ENCODE results near the gene HAP1. TPM values are rescaled to one million over a fixed set of nuclear protein-coding genes. Genes with fewer than 3 reads are reported as not detected.
A peak's percentile ranks its signal among the peaks of the same experiment; 100 is the strongest.

HAP1 gene
- total RNA-seq, 2 experiments from 2014 or later: 0.19 to 0.55 TPM

GRCh38 chr17:41691031-41691777, 43.2 kb downstream of the HAP1 start:
- Histone ChIP-seq H3K27ac (ENCODE audit: low read depth, low read length, poor library complexity, severe bottlenecking) (no peak overlapping the region), H3K36me3 (ENCODE audit: insufficient read depth, low read length) (peaks cover 65% of the 10 kb centered on the region), H4K20me1 (ENCODE audit: insufficient read depth, low read length) (peaks cover 23% of the 10 kb centered on the region), H3K9me3 (ENCODE audit: low read length) (no peaks in the 10 kb centered on the region), H2AFZ (ENCODE audit: low read length) (no peak overlapping the region), H3K79me2 (ENCODE audit: insufficient read depth, low read depth, low read length) (peaks cover 28% of the 10 kb centered on the region), H3K4me1 (ENCODE audit: insufficient read depth, low read length, poor library complexity, severe bottlenecking) (peaks cover 20% of the 10 kb centered on the region), H3K4me3 (ENCODE audit: low read depth, low read length, poor library complexity, severe bottlenecking) (no peak overlapping the region), H3K4me2 (ENCODE audit: low read length) (peak overlapping the region; percentile 93), H3K9me2 (ENCODE audit: insufficient read depth, low read length) (no peaks in the 10 kb centered on the region)
- POLR2A ChIA-PET: interaction anchor here (0.5 kb wide), 1 partner anchor 317 kb away, joined by 3 read pairs; no protein-coding TSS in a partner anchor
- BruUV-seq (replicated peaks): no TSS peak
- intact Hi-C loops (cut with micrococcal nuclease; ENCODE audit: unreplicated experiment): no loop called here
- DNase-seq (ENCODE audit: low spot score): no peak
- CTCF ChIA-PET (ENCODE audit: unreplicated experiment): interaction anchor here (0.6 to 1.0 kb wide), 2 partner anchors 26 to 98 kb away, joined by 3 read pairs; no protein-coding TSS in a partner anchor
- TF ChIP-seq EZH2phosphoT487 (IDR thresholded peaks at IDR 0.05; ENCODE audit: borderline replicate concordance, low read depth, low read length): no peak
- no peak for TF ChIP-seq CTCF (conservative IDR thresholded peaks at IDR 0.05; ENCODE audit: low read length)

- ChIA-PET CTCF (ENCODE audit: unreplicated experiment) (no interaction called here), POLR2A (interaction anchor here (0.5 to 2.9 kb wide), 3 partner anchors 11 to 317 kb away, joined by 3 to 24 read pairs (median 4); no protein-coding TSS in a partner anchor)
- BruUV-seq (replicated peaks): no TSS peak
- Histone ChIP-seq H3K9me3 (ENCODE audit: low read length) (no peaks in the 10 kb centered on the region), H3K36me3 (ENCODE audit: insufficient read depth, low read length) (peaks cover 64% of the 10 kb centered on the region), H2AFZ (ENCODE audit: low read length) (no peak overlapping the region), H3K4me2 (ENCODE audit: low read length) (peak overlapping the region; percentile 93), H3K27ac (ENCODE audit: low read depth, low read length, poor library complexity, severe bottlenecking) (peak overlapping the region; percentile 88), H3K4me3 (ENCODE audit: low read depth, low read length, poor library complexity, severe bottlenecking) (peak overlapping the region; percentile 86), H3K4me1 (ENCODE audit: insufficient read depth, low read length, poor library complexity, severe bottlenecking) (peaks cover 20% of the 10 kb centered on the region), H4K20me1 (ENCODE audit: insufficient read depth, low read length) (peaks cover 23% of the 10 kb centered on the region), H3K79me2 (ENCODE audit: insufficient read depth, low read depth, low read length) (peaks cover 28% of the 10 kb centered on the region), H3K9me2 (ENCODE audit: insufficient read depth, low read length) (no peaks in the 10 kb centered on the region)
- no peak for DNase-seq (ENCODE audit: low spot score)
- TF ChIP-seq CTCF (conservative IDR thresholded peaks at IDR 0.05; ENCODE audit: low read length): no peak
- TF ChIP-seq EZH2phosphoT487 (IDR thresholded peaks at IDR 0.05; ENCODE audit: borderline replicate concordance, low read depth, low read length): no peak
- intact Hi-C loops (cut with micrococcal nuclease; ENCODE audit: unreplicated experiment): no loop called here
These were observed 43.9 kb downstream of the HAP1 start for GRCh38 chr17:41690497-41690896.

Measured in OCI-LY7 (cell line).